T47D (cell line): ENCODE measurements around the gene GOLGB1.
"Not testable (repeated sequence)": the region's sequence is repeated elsewhere in the genome, so short reads cannot be mapped to it uniquely, and the experiment has no call there.

Experiments
- DNase-seq, 2 experiments: peaks; one replicate each; pipeline versions ENCODE4 v3.0.0 to v3.0.0-alpha.2; 2011 to 2012; ENCODE audit warnings: low read depth in 1 of 2, low spot score in 1 of 2
- JUND ChIP-seq: IDR thresholded peaks from 2 replicates; pipeline ENCODE4 v1.6.1; 2012; ENCODE audit warnings: low read depth
- in situ Hi-C: cut with HindIII; loops from 2 replicates; pipeline ENCODE4 v1.10.0; 2016; ENCODE audit warnings: low sequenced_read_pairs, low pct_unique_long_range_greater_than_20kb

Gene GOLGB1

GRCh38 chr3:121698901-121699300, 50.6 kb downstream of the GOLGB1 start:
- TF ChIP-seq JUND = no peak

GRCh38 chr3:121698476-121698875, 51.1 kb downstream of the GOLGB1 start:
- TF ChIP-seq JUND = no peak
- no peak for DNase-seq
- in situ Hi-C loops = no loop called here

More at GRCh38 chr3:121698901-121699300, 50.6 kb downstream of the GOLGB1 start:
- no peak for DNase-seq
- in situ Hi-C loops = no loop called here

GRCh38 chr3:121696186-121696585, 53.4 kb downstream of the GOLGB1 start:
- in situ Hi-C loops = no loop called here
- no peak for TF ChIP-seq JUND
- DNase-seq = no peak

- in situ Hi-C loops = no loop called here
- no peak for TF ChIP-seq JUND
- DNase-seq = no peak
Observed at GRCh38 chr3:121692010-121692699, 57.4 kb downstream of the GOLGB1 start.

GRCh38 chr3:121690777-121691405, 58.6 kb downstream of the GOLGB1 start:
- in situ Hi-C loops = no loop called here
- no peak for TF ChIP-seq JUND
- DNase-seq = no peak

- DNase-seq, in situ Hi-C loops: not testable (repeated sequence)
Observed at GRCh38 chr3:121688747-121689146, 60.8 kb downstream of the GOLGB1 start.

- no peak for TF ChIP-seq JUND
- no peak for DNase-seq
- in situ Hi-C loops = no loop called here
Observed at GRCh38 chr3:121681792-121682191, 67.7 kb downstream of the GOLGB1 start.

- no peak for TF ChIP-seq JUND
- in situ Hi-C loops = no loop called here
- DNase-seq = no peak
Observed at GRCh38 chr3:121677141-121677540, 72.4 kb downstream of the GOLGB1 start.

GRCh38 chr3:121670676-121671075, 78.9 kb downstream of the GOLGB1 start:
- no peak for TF ChIP-seq JUND
- no peak for DNase-seq
- in situ Hi-C loops = no loop called here

- TF ChIP-seq JUND = no peak
- no peak for DNase-seq
- in situ Hi-C loops = no loop called here
Observed at GRCh38 chr3:121667333-121667732, 82.2 kb downstream of the GOLGB1 start.

GRCh38 chr3:121665488-121665887, 84.1 kb downstream of the GOLGB1 start:
- in situ Hi-C loops = no loop called here
- no peak for TF ChIP-seq JUND

GRCh38 chr3:121663171-121663847, 86.2 kb downstream of the GOLGB1 start:
- no peak for DNase-seq
- in situ Hi-C loops = no loop called here
- TF ChIP-seq JUND = no peak

More at GRCh38 chr3:121665488-121665887, 84.1 kb downstream of the GOLGB1 start:
- no peak for DNase-seq

GRCh38 chr3:121662742-121663141, 86.8 kb downstream of the GOLGB1 start:
- in situ Hi-C loops = no loop called here
- no peak for TF ChIP-seq JUND
- DNase-seq = no peak
